Stimulated activated CD8-positive, alpha-beta memory T cell treated with anti-CD3 and anti-CD28 coated beads, Interleukin-2, amount 100 ng/mL, for 1 hour (primary cell): ENCODE measurements around the gene RETSAT.

Experiments used
- DNase-seq, 2 donors: peaks; one replicate each; pipeline ENCODE4 v3.0.0-alpha.2; 2020; ENCODE audit warnings: low read depth in 2 of 2

RETSAT gene

DNA sequence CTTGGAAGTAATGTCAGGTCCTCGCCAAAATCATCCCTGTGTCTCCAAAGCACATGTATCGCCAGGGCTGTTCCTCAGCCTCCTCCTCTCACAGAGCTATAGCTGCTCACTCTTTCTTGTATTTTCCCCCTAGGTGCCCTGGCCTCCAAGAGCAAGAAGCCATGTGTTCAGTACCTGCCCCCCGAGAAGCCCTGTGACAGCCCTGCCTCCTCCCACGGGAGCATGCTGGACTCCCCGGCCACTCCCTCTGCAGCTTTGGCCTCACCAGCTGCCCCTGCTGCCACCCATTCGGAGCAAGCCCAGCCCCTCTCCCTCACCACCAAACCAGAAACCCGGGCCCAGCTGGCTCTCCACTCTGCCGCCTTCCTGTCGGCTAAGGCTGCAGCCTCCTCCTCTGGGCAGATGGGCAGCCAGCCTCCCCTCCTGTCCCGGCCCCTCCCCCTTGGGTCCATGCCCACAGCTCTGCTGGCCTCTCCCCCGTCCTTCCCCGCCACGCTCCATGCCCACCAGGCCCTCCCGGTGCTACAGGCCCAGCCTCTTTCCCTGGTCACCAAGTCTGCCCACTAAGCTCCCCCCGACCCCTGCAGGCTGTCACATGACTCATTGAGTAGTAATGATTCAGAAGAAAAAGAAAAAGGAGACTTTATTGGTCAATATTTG lies 45.3 kb downstream of the RETSAT start:
- no peak for DNase-seq

DNA sequence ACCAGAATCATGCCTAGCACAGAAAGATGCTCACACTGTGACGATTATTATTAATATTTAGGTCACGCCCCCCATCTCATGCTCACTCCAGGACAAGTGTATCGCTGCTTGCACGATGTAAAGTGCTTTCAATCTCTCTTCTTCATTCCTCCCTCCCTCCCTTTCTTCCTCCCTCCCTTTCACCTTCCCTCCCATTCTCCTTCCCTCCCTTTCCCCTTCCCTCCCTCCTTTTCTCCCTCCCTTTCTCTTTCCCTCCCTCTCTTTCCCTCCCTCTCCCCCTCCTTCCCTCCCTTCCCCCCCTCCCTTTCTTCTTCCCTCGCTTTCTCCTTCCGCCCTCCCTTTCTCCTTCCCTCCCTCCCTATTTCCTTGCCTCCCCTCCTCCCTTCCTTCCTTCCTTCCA lies 46.1 kb downstream of the RETSAT start:
- no peak for DNase-seq

DNA sequence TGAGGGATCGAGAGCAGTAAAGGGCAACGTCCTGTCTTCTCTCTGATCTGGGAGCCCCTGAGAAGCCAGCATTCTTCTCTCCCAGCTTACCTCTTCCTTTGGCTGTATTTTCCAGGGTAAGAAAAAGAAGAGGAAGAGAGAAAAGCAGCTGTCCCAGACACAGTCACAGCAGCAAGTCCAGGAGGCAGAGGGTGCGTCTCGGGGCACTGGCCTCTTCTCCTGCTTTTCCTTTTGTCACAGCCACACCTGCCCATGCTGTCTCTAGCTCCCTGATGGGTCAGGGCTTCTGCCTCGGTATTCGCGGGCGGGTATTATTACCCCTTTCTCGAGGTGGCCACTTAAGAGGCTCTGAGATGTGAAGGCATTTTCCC lies 46.8 kb downstream of the RETSAT start:
- DNase-seq, result no peak

DNA sequence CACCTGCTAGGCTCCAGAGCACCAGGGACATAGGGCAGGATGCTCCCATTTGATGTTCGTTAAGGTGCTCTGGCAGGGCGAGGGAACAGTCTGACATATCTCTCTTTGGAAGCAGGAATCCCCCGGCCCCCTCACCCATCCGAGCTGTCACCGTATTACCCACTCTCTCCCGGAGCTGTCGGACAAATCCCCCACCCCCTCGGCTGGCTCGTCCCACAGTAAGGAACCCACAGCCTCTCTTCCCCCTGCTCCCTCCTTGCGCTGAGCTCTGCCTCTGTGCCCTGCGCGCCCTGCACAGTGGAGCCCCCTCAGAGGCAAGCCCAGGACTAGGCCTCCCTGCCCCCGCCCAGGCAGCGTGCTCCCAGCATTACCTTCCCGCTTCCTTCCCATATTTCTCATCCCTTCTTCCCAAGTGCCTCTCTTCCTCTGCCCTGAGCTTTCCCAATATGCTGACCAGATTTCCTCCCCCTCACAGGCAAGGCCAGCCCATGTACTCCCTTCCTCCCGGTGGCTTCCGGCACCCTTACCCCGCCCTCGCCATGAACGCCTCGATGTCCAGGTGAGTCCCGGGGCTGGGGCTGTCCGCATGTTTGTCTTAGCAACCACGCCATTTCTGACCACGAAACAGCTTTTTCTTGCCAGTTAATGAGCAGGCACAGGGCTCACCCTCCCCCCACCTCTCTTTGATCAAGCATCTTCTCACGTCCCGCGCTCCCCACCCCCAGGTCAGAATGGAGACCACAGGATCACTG lies 50.4 kb downstream of the RETSAT start:
- no peak for DNase-seq

DNA sequence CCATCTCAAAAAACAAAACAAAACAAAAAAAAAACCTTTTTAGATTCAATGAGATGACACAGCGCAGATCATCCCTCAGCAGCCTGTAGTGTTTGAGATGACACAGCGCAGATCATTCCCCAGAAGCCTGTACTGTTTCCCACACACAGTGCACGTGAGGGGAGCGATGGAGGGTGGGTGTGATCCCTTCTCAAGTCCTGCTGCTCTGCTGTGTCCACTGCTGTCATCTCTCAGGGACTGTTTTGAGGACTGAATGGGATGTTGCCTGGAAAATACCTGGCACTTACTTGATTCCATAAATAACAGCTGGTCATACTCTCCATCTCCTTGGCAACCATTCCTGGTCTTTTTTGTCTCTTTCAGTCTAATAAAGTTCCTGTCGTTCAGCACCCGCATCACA lies 52.2 kb downstream of the RETSAT start:
- no peak for DNase-seq
